ENCODE measurements around the gene COL26A1.
"Not testable (repeated sequence)": the region's sequence is repeated elsewhere in the genome, so short reads cannot be mapped to it uniquely, and the experiment has no call there.

The COL26A1 gene

GRCh38 chr7:101422356-101423195 is 59.9 kb downstream of the COL26A1 start:
- Histone ChIP-seq H3K36me3 (ENCODE audit: control insufficient read depth, insufficient read depth, low read length) (peaks cover 19% of the 10 kb centered on the region), H3K27ac (ENCODE audit: low read depth, low read length, severe bottlenecking) (no peak overlapping the region), H3K4me3 (ENCODE audit: extremely low read depth, insufficient read depth, low read length, poor library complexity, severe bottlenecking) (no peak overlapping the region), H3K4me1 (ENCODE audit: control insufficient read depth, insufficient read depth, low read length, poor library complexity, severe bottlenecking) (no peaks in the 10 kb centered on the region), H3K9me3 (ENCODE audit: control insufficient read depth, low read length) (no peaks in the 10 kb centered on the region)
- WGBS, 2 experiments (ENCODE audit: insufficient coverage in 2 of 2) = 93 to 94% methylated on average over 10 to 11 of the region's 11 CpGs

GRCh38 chr7:101426303-101427011 is 63.8 kb downstream of the COL26A1 start:
- H3K27ac ChIP-seq (ENCODE audit: low read depth, low read length, severe bottlenecking) = no peak overlapping the region
- H3K9me3 ChIP-seq (ENCODE audit: control insufficient read depth, low read length) = no peaks in the 10 kb centered on the region
- H3K4me3 ChIP-seq (ENCODE audit: extremely low read depth, insufficient read depth, low read length, poor library complexity, severe bottlenecking) = no peak overlapping the region
- 93 to 97% methylated on average over 7 to 8 of the region's 10 CpGs for WGBS, 2 experiments (ENCODE audit: insufficient coverage in 2 of 2)
- no peaks in the 10 kb centered on the region for H3K4me1 ChIP-seq (ENCODE audit: control insufficient read depth, insufficient read depth, low read length, poor library complexity, severe bottlenecking)
- peaks cover 9% of the 10 kb centered on the region for H3K36me3 ChIP-seq (ENCODE audit: control insufficient read depth, insufficient read depth, low read length)

- Histone ChIP-seq H3K4me3 (ENCODE audit: extremely low read depth, insufficient read depth, low read length, poor library complexity, severe bottlenecking) (no peak overlapping the region), H3K36me3 (ENCODE audit: control insufficient read depth, insufficient read depth, low read length) (no peaks in the 10 kb centered on the region), H3K9me3 (ENCODE audit: control insufficient read depth, low read length) (no peaks in the 10 kb centered on the region), H3K4me1 (ENCODE audit: control insufficient read depth, insufficient read depth, low read length, poor library complexity, severe bottlenecking) (no peaks in the 10 kb centered on the region), H3K27ac (ENCODE audit: low read depth, low read length, severe bottlenecking) (no peak overlapping the region)
- WGBS, 2 experiments (ENCODE audit: insufficient coverage in 2 of 2) = 90 to 94% methylated on average over 7 to 10 of the region's 11 CpGs
These were observed 65.6 kb downstream of the COL26A1 start for GRCh38 chr7:101428093-101428866.

- no peak overlapping the region for H3K27ac ChIP-seq (ENCODE audit: low read depth, low read length, severe bottlenecking)
- no peaks in the 10 kb centered on the region for H3K36me3 ChIP-seq (ENCODE audit: control insufficient read depth, insufficient read depth, low read length)
- H3K4me3 ChIP-seq (ENCODE audit: extremely low read depth, insufficient read depth, low read length, poor library complexity, severe bottlenecking) = no peak overlapping the region
- H3K9me3 ChIP-seq (ENCODE audit: control insufficient read depth, low read length) = no peaks in the 10 kb centered on the region
- peaks cover 3% of the 10 kb centered on the region for H3K4me1 ChIP-seq (ENCODE audit: control insufficient read depth, insufficient read depth, low read length, poor library complexity, severe bottlenecking)
- 91% methylated on average over 3 of the region's 3 CpGs for whole genome bisulfite sequencing, 2 experiments (ENCODE audit: insufficient coverage in 2 of 2)
These were observed 69.6 kb downstream of the COL26A1 start for GRCh38 chr7:101432316-101432715.

GRCh38 chr7:101433688-101434087 is 71.0 kb downstream of the COL26A1 start:
- no peaks in the 10 kb centered on the region for H3K36me3 ChIP-seq (ENCODE audit: control insufficient read depth, insufficient read depth, low read length)
- no peak overlapping the region for H3K27ac ChIP-seq (ENCODE audit: low read depth, low read length, severe bottlenecking)
- peaks cover 3% of the 10 kb centered on the region for H3K4me1 ChIP-seq (ENCODE audit: control insufficient read depth, insufficient read depth, low read length, poor library complexity, severe bottlenecking)
- WGBS, 2 experiments (ENCODE audit: insufficient coverage in 2 of 2) = 81 to 100% methylated on average over 1 to 3 of the region's 4 CpGs
- H3K4me3 ChIP-seq (ENCODE audit: extremely low read depth, insufficient read depth, low read length, poor library complexity, severe bottlenecking) = no peak overlapping the region
- H3K9me3 ChIP-seq (ENCODE audit: control insufficient read depth, low read length) = no peaks in the 10 kb centered on the region

- WGBS, 2 experiments (ENCODE audit: insufficient coverage in 2 of 2) = 90 to 92% methylated on average over 6 to 7 of the region's 8 CpGs
- not testable (repeated sequence) for H3K27ac ChIP-seq (ENCODE audit: low read depth, low read length, severe bottlenecking); H3K4me3 ChIP-seq (ENCODE audit: extremely low read depth, insufficient read depth, low read length, poor library complexity, severe bottlenecking); H3K36me3 ChIP-seq (ENCODE audit: control insufficient read depth, insufficient read depth, low read length); H3K4me1 ChIP-seq (ENCODE audit: control insufficient read depth, insufficient read depth, low read length, poor library complexity, severe bottlenecking); H3K9me3 ChIP-seq (ENCODE audit: control insufficient read depth, low read length)
These were observed 71.5 kb downstream of the COL26A1 start for GRCh38 chr7:101434155-101434554.

GRCh38 chr7:101435461-101436220 is 73.0 kb downstream of the COL26A1 start:
- Histone ChIP-seq H3K4me3 (ENCODE audit: extremely low read depth, insufficient read depth, low read length, poor library complexity, severe bottlenecking) (no peak overlapping the region), H3K9me3 (ENCODE audit: control insufficient read depth, low read length) (no peaks in the 10 kb centered on the region), H3K27ac (ENCODE audit: low read depth, low read length, severe bottlenecking) (peak overlapping the region; percentile 29), H3K36me3 (ENCODE audit: control insufficient read depth, insufficient read depth, low read length) (no peaks in the 10 kb centered on the region), H3K4me1 (ENCODE audit: control insufficient read depth, insufficient read depth, low read length, poor library complexity, severe bottlenecking) (peaks cover 3% of the 10 kb centered on the region)
- WGBS, 2 experiments (ENCODE audit: insufficient coverage in 2 of 2) = 68 to 71% methylated on average over 18 to 21 of the region's 22 CpGs

- Histone ChIP-seq H3K4me1 (ENCODE audit: control insufficient read depth, insufficient read depth, low read length, poor library complexity, severe bottlenecking) (peaks cover 3% of the 10 kb centered on the region), H3K27ac (ENCODE audit: low read depth, low read length, severe bottlenecking) (no peak overlapping the region), H3K9me3 (ENCODE audit: control insufficient read depth, low read length) (no peaks in the 10 kb centered on the region), H3K36me3 (ENCODE audit: control insufficient read depth, insufficient read depth, low read length) (no peaks in the 10 kb centered on the region), H3K4me3 (ENCODE audit: extremely low read depth, insufficient read depth, low read length, poor library complexity, severe bottlenecking) (no peak overlapping the region)
- 86 to 87% methylated on average over 8 of the region's 15 CpGs for WGBS, 2 experiments (ENCODE audit: insufficient coverage in 2 of 2)
These were observed 73.6 kb downstream of the COL26A1 start for GRCh38 chr7:101436221-101436735.

GRCh38 chr7:101436857-101437576 is 74.3 kb downstream of the COL26A1 start:
- Histone ChIP-seq H3K9me3 (ENCODE audit: control insufficient read depth, low read length) (no peaks in the 10 kb centered on the region), H3K4me1 (ENCODE audit: control insufficient read depth, insufficient read depth, low read length, poor library complexity, severe bottlenecking) (peaks cover 3% of the 10 kb centered on the region), H3K27ac (ENCODE audit: low read depth, low read length, severe bottlenecking) (no peak overlapping the region), H3K36me3 (ENCODE audit: control insufficient read depth, insufficient read depth, low read length) (no peaks in the 10 kb centered on the region), H3K4me3 (ENCODE audit: extremely low read depth, insufficient read depth, low read length, poor library complexity, severe bottlenecking) (no peak overlapping the region)
- WGBS, 2 experiments (ENCODE audit: insufficient coverage in 2 of 2) = 72 to 77% methylated on average over 9 to 14 of the region's 19 CpGs

Measured in mesodermal cell (in vitro differentiated cells).